ENCODE measurements around the gene IFT20. TPM values are rescaled to one million over a fixed set of nuclear protein-coding genes. Genes with fewer than 3 reads are reported as not detected.

IFT20 gene
- total and polyA plus RNA-seq, 10 donors, result 28.4 to 52.8 (median 45.6) TPM

GRCh38 chr17:28318759-28319597 is 16.3 kb downstream of the IFT20 start, which contains the start of gene TMEM97:
TSS of gene TMEM97 (plus strand) at chr17:28319200. CDS start at chr17:28319240, 40 bp downstream.
- H3K9me3 ChIP-seq, result no peaks in the 10 kb centered on the region
- peak; percentile 98 for DNase-seq
- H3K4me1 ChIP-seq, result peaks cover 11 to 31% (median 21%) of the 10 kb centered on the region in 6 donors
- no peaks in the 10 kb centered on the region for H3K36me3 ChIP-seq
- TF ChIP-seq POLR2AphosphoS5 (IDR thresholded peaks at IDR 0.05) (peak; percentile 56 to 85 (median 80)), POLR2A (IDR thresholded peaks at IDR 0.05) (no peak), CTCF (IDR thresholded peaks at IDR 0.05 in 8 of 11, conservative IDR thresholded peaks at IDR 0.05 in 3 of 11) (peak in 5 of 11 experiments; percentile 1 to 48 (median 37))
- H3K4me3 ChIP-seq, result peak within 1 kb of the TSS; percentile 64 to 89 (median 74)
- peak within 1 kb of the TSS in 6 of 8 donors; percentile 26 to 73 (median 66) for H3K27ac ChIP-seq
- peaks cover 0 to 4% (median 0%) of the 10 kb centered on the region in 7 donors for H3K27me3 ChIP-seq (replicated peaks in 1 of 7)
- 0 to 2% (median 0%) methylated on average over 21 to 72 of the region's 72 CpGs for WGBS, 5 donors
- intact Hi-C loops (cut with DNase I; ENCODE audit: low total_unique reads), result no loop called here

- intact Hi-C loops (cut with DNase I; ENCODE audit: low total_unique reads), result no loop called here
- TF ChIP-seq CTCF (IDR thresholded peaks at IDR 0.05 in 8 of 11, conservative IDR thresholded peaks at IDR 0.05 in 3 of 11), result no peak
- TF ChIP-seq POLR2AphosphoS5 (IDR thresholded peaks at IDR 0.05), result no peak
- no peak for TF ChIP-seq POLR2A (IDR thresholded peaks at IDR 0.05)
- peak; percentile 85 for DNase-seq
- Histone ChIP-seq H3K36me3 (no peaks in the 10 kb centered on the region), H3K9me3 (no peaks in the 10 kb centered on the region), H3K27ac (peak overlapping the region in 4 of 8 donors; percentile 50 to 73 (median 68)), H3K27me3 (replicated peaks in 1 of 7) (peaks cover 0 to 4% (median 0%) of the 10 kb centered on the region in 7 donors), H3K4me1 (peaks cover 11 to 27% (median 21%) of the 10 kb centered on the region in 6 donors), H3K4me3 (peak overlapping the region; percentile 64 to 89 (median 74))
- WGBS, 5 donors, result 11 to 17% (median 16%) methylated on average over 39 to 40 of the region's 40 CpGs
Measured at GRCh38 chr17:28317966-28318758, 17.1 kb downstream of the IFT20 start.

- intact Hi-C loops (cut with DNase I; ENCODE audit: low total_unique reads), result no loop called here
- H3K27ac ChIP-seq, result no peak overlapping the region
- H3K4me1 ChIP-seq, result peaks cover 11 to 27% (median 21%) of the 10 kb centered on the region in 6 donors
- H3K9me3 ChIP-seq, result no peaks in the 10 kb centered on the region
- DNase-seq, result no peak
- TF ChIP-seq POLR2AphosphoS5 (IDR thresholded peaks at IDR 0.05), result no peak
- no peak for TF ChIP-seq POLR2A (IDR thresholded peaks at IDR 0.05)
- no peak for TF ChIP-seq CTCF (IDR thresholded peaks at IDR 0.05 in 8 of 11, conservative IDR thresholded peaks at IDR 0.05 in 3 of 11)
- H3K4me3 ChIP-seq, result peak overlapping the region in 1 of 8 donors; percentile 74
- H3K36me3 ChIP-seq, result no peaks in the 10 kb centered on the region
- H3K27me3 ChIP-seq (replicated peaks in 1 of 7), result peaks cover 0 to 4% (median 0%) of the 10 kb centered on the region in 7 donors
- 84 to 89% (median 85%) methylated on average over 21 of the region's 21 CpGs for WGBS, 5 donors
Measured at GRCh38 chr17:28317099-28317965, 17.9 kb downstream of the IFT20 start.
